Mucosa of descending colon (tissue), 3 donors: ENCODE results near the gene CENPS. TPM values are rescaled to one million over a fixed set of nuclear protein-coding genes. Genes with fewer than 3 reads are reported as not detected.

ENCODE experiments used
- ATAC-seq: fragments of 200-7000 bp; cut with Tn5 transposase; one replicate; pipeline ENCODE4 v1.9.1; 2020; ENCODE audit warnings: mild to moderate bottlenecking, moderate library complexity
- DNase-seq, 3 donors: peaks; one replicate each; pipeline ENCODE4 v3.0.0-alpha.2; 2020
- H3K36me3 ChIP-seq: fragments of 200-600 bp; one replicate; pipeline ENCODE4 v1.8.0; 2021; ENCODE audit warnings: low read depth, mild to moderate bottlenecking
- H3K4me1 ChIP-seq: fragments of 200-600 bp; one replicate; pipeline ENCODE4 v1.8.0; 2021; ENCODE audit warnings: low read depth, mild to moderate bottlenecking
- H3K4me3 ChIP-seq: fragments of 200-600 bp; one replicate; pipeline ENCODE4 v1.8.0; 2021; ENCODE audit warnings: mild to moderate bottlenecking
- H3K9me3 ChIP-seq: fragments of 200-600 bp; one replicate; pipeline ENCODE4 v1.8.0; 2021; ENCODE audit warnings: mild to moderate bottlenecking
- CTCF ChIP-seq: fragments of 200-600 bp; IDR thresholded peaks from one replicate; pipeline ENCODE4 v1.8.0; 2022; ENCODE audit warnings: antibody characterized with exemption, mild to moderate bottlenecking
- intact Hi-C, 2 donors: fragments of 100-400 bp; cut with DNase I in 1 of 2; cut with micrococcal nuclease in 1 of 2; formaldehyde crosslinking; loops; one replicate each; pipeline versions ENCODE4 v1.11.0 to v1.11.1; 2022; cut with DNase I, micrococcal nuclease
- total RNA-seq, 3 donors: library from RNA; stranded (reverse); fragmentation: NEBNext Ultra II Directional in 2 of 3; extraction: Animal tissue kit (Norgen Biotek cat#: 25700) in 2 of 3; gene quantifications; one replicate each; pipeline versions ENCODE4 v1.2.1 to v1.2.4, GENCODE V29; 2021 to 2023
- donor health status: DM: no; HTN: no; CAD: no; lungs with moderate emphysema.
- donor health status: DM: no; HTN: no; CAD: no.
- donor health status: DM: no; HTN: yes; CAD: no.

The CENPS gene
- total RNA-seq, 3 donors from 2014 or later: 10.6 to 12.2 (median 11.1) TPM

GRCh38 chr1:10387677-10388386 is 42.4 kb upstream of the CENPS start:
- no peak for TF ChIP-seq CTCF
- ATAC-seq: peak; percentile 83
- Histone ChIP-seq H3K9me3 (no peaks in the 10 kb centered on the region), H3K36me3 (no peaks in the 10 kb centered on the region), H3K4me3 (no peak overlapping the region), H3K4me1 (peaks cover 16% of the 10 kb centered on the region)
- intact Hi-C loops: no loop called here
- peak in 2 of 3 donors; percentile 23 to 55 for DNase-seq

- peak; percentile 93 for ATAC-seq
- no peaks in the 10 kb centered on the region for H3K36me3 ChIP-seq
- no peaks in the 10 kb centered on the region for H3K9me3 ChIP-seq
- no peak for TF ChIP-seq CTCF
- H3K4me1 ChIP-seq: peaks cover 16% of the 10 kb centered on the region
- DNase-seq: peak in 1 of 3 donors; percentile 24
- intact Hi-C loops: no loop called here
- H3K4me3 ChIP-seq: no peak overlapping the region
Measured at GRCh38 chr1:10388387-10388715, 41.9 kb upstream of the CENPS start.

- intact Hi-C loops: no loop called here
- Histone ChIP-seq H3K9me3 (no peaks in the 10 kb centered on the region), H3K4me1 (peaks cover 16% of the 10 kb centered on the region), H3K36me3 (no peaks in the 10 kb centered on the region), H3K4me3 (no peak overlapping the region)
- TF ChIP-seq CTCF: no peak
- DNase-seq (no peak), ATAC-seq (no peak)
Measured at GRCh38 chr1:10389271-10389973, 40.8 kb upstream of the CENPS start.

GRCh38 chr1:10396870-10397269 is 33.4 kb upstream of the CENPS start:
- Histone ChIP-seq H3K9me3 (no peaks in the 10 kb centered on the region), H3K36me3 (no peaks in the 10 kb centered on the region), H3K4me1 (peaks cover 15% of the 10 kb centered on the region), H3K4me3 (no peak overlapping the region)
- no peak for TF ChIP-seq CTCF
- ATAC-seq (no peak), DNase-seq (no peak)
- intact Hi-C loops: no loop called here

GRCh38 chr1:10398278-10398733 is 31.9 kb upstream of the CENPS start:
- ATAC-seq (no peak), DNase-seq (no peak)
- intact Hi-C loops: no loop called here
- TF ChIP-seq CTCF: no peak
- Histone ChIP-seq H3K9me3 (no peaks in the 10 kb centered on the region), H3K4me3 (peak overlapping the region; percentile 88), H3K36me3 (no peaks in the 10 kb centered on the region), H3K4me1 (peaks cover 15% of the 10 kb centered on the region)
